ENCODE results near the gene SORD. TPM values are rescaled to one million over a fixed set of nuclear protein-coding genes. Genes with fewer than 3 reads are reported as not detected.

SORD gene
- total and polyA plus RNA-seq, 7 donors, result 2.7 to 8.9 (median 5.2) TPM

- intact Hi-C loops (cut with DNase I), result no loop called here
- Histone ChIP-seq H3K9me3 (no peaks in the 10 kb centered on the region), H3K4me3 (peak within 1 kb of the TSS; percentile 30), H3K27ac (no peak within 1 kb of the TSS), H3K4me1 (peaks cover 22% of the 10 kb centered on the region), H3K27me3 (ENCODE audit: insufficient read depth in 3 of 3, low read length in 2 of 3) (peaks cover 3 to 83% (median 50%) of the 10 kb centered on the region in 3 donors), H3K36me3 (ENCODE audit: insufficient read depth in 1 of 2, low read depth in 1 of 2) (no peaks in the 10 kb centered on the region)
- TF ChIP-seq, protein P1, sequence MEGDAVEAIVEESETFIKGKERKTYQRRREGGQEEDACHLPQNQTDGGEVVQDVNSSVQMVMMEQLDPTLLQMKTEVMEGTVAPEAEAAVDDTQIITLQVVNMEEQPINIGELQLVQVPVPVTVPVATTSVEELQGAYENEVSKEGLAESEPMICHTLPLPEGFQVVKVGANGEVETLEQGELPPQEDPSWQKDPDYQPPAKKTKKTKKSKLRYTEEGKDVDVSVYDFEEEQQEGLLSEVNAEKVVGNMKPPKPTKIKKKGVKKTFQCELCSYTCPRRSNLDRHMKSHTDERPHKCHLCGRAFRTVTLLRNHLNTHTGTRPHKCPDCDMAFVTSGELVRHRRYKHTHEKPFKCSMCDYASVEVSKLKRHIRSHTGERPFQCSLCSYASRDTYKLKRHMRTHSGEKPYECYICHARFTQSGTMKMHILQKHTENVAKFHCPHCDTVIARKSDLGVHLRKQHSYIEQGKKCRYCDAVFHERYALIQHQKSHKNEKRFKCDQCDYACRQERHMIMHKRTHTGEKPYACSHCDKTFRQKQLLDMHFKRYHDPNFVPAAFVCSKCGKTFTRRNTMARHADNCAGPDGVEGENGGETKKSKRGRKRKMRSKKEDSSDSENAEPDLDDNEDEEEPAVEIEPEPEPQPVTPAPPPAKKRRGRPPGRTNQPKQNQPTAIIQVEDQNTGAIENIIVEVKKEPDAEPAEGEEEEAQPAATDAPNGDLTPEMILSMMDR (IDR thresholded peaks at IDR 0.05), result no peak
- no peak for ATAC-seq
- DNase-seq, result no peak
- WGBS, 3 donors, result 2% methylated on average over 42 of the region's 42 CpGs
Measured at GRCh38 chr15:45114076-45114750, 91.2 kb downstream of the SORD start, which contains the start of the genes DUOX2 and DUOXA2. Gene DUOX2, minus strand, starts transcription at chr15:45114172. Its CDS starts 761 bp downstream, at chr15:45113411. Gene DUOXA2, plus strand, starts transcription at chr15:45114326. Its CDS starts 280 bp downstream, at chr15:45114606.

DNA sequence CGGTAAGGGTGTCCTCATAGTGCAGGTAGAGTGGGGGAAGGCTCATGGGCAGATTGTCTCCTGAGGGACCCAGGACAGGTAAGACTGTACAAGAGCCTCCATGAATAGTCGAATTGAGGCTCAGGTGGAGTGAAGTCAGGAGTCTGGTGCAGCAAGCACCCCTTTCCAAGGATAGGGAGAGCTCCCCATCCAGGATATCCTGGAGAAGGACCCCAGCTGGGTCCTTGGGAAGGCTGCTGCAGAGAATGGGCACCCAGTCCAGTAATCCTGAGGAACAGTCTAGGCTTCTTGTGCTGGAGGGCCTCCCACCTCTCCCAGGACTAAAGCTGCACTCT lies 91.7 kb downstream of the SORD start:
- WGBS, 3 donors, result 3 to 22% (median 9%) methylated on average over 2 of the region's 2 CpGs
- H3K4me1 ChIP-seq, result peaks cover 22% of the 10 kb centered on the region
- intact Hi-C loops (cut with DNase I), result no loop called here
- H3K27me3 ChIP-seq (ENCODE audit: insufficient read depth in 3 of 3, low read length in 2 of 3), result peaks cover 1 to 79% (median 47%) of the 10 kb centered on the region in 3 donors
- no peak for ATAC-seq
- no peaks in the 10 kb centered on the region for H3K9me3 ChIP-seq
- H3K27ac ChIP-seq, result no peak overlapping the region
- no peak overlapping the region for H3K4me3 ChIP-seq
- DNase-seq, result no peak
- H3K36me3 ChIP-seq (ENCODE audit: insufficient read depth in 1 of 2, low read depth in 1 of 2), result no peaks in the 10 kb centered on the region
- TF ChIP-seq, protein P1 (IDR thresholded peaks at IDR 0.05), result no peak

DNA sequence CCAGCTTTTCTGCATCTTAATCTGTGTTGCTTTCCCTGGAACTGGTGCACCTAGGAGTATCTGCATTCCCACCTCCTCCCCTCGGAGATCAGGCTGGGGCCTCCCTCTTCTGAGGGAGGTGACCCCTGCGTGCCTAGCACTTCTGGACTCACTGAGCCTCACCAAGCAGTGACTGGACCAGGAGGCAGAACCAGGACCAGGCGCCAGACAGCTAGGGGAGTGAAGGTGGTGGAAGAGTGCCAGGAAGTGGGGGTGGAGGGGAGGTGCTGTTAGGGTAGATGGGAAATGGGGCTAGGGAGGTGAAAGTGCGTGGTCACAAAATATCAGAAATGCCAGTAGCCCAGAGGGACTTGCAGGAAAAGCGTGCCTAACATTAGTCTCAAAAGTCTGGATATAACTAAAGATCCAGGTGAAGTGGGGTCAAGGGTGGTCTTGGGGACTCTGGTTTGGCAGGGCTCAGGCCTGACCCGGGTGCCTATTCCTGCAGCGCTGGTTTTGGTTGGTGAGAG lies 92.4 kb downstream of the SORD start:
- H3K36me3 ChIP-seq (ENCODE audit: insufficient read depth in 1 of 2, low read depth in 1 of 2), result no peaks in the 10 kb centered on the region

DNA sequence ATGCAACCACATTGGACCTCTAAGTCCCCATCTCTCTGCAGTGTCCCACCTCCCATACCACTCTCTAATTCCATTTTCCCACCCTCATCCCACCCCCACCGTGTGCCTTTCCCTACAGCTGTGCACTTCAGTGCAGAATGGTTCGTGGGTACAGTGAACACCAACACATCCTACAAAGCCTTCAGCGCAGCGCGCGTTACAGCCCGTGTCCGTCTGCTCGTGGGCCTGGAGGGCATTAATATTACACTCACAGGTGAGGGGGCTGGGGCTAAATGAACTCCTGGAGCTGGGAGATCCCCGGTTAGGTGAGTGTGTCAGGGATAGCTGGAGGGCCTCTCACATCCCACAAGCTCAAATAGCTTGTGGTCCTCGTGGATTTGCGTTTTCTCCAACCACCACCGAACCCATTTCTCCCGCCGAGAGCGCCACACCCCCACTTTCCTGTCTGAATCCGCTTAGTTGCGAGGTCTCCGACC lies 93.0 kb downstream of the SORD start:
- H3K4me3 ChIP-seq, result no peak overlapping the region
- TF ChIP-seq, protein P1 (IDR thresholded peaks at IDR 0.05), result no peak
- ATAC-seq (no peak), DNase-seq (no peak)
- H3K27me3 ChIP-seq (ENCODE audit: insufficient read depth in 3 of 3, low read length in 2 of 3), result peaks cover 0 to 83% (median 40%) of the 10 kb centered on the region in 3 donors
- no peaks in the 10 kb centered on the region for H3K9me3 ChIP-seq
- H3K27ac ChIP-seq, result no peak overlapping the region
- H3K4me1 ChIP-seq, result peaks cover 22% of the 10 kb centered on the region
- intact Hi-C loops (cut with DNase I), result no loop called here
- 26 to 35% (median 30%) methylated on average over 19 of the region's 19 CpGs for WGBS, 3 donors
- no peaks in the 10 kb centered on the region for H3K36me3 ChIP-seq (ENCODE audit: insufficient read depth in 1 of 2, low read depth in 1 of 2)

More for the DNA sequence above, 92.4 kb downstream of the SORD start:
- ATAC-seq (no peak), DNase-seq (no peak)
- no peak overlapping the region for H3K4me3 ChIP-seq
- TF ChIP-seq, protein P1 (IDR thresholded peaks at IDR 0.05), result no peak
- WGBS, 3 donors, result 45 to 58% (median 56%) methylated on average over 7 of the region's 7 CpGs
- no peak overlapping the region for H3K27ac ChIP-seq
- H3K4me1 ChIP-seq, result peaks cover 22% of the 10 kb centered on the region
- no peaks in the 10 kb centered on the region for H3K9me3 ChIP-seq
- peaks cover 0 to 78% (median 41%) of the 10 kb centered on the region in 3 donors for H3K27me3 ChIP-seq (ENCODE audit: insufficient read depth in 3 of 3, low read length in 2 of 3)
- intact Hi-C loops (cut with DNase I), result no loop called here

All from psoas muscle (tissue), 8 donors.